ENCODE data around the gene DSC3. TPM values are rescaled to one million over a fixed set of nuclear protein-coding genes. Genes with fewer than 3 reads are reported as not detected.
"Not testable (repeated sequence)": the region's sequence is repeated elsewhere in the genome, so short reads cannot be mapped to it uniquely, and the experiment has no call there.

The DSC3 gene
- total and polyA plus RNA-seq, 2 experiments from 2014 or later = 13.9 to 39.7 TPM

- Histone ChIP-seq H4K20me1 (ENCODE audit: insufficient read depth, poor library complexity, severe bottlenecking) (no peaks in the 10 kb centered on the region), H3K4me1 (ENCODE audit: insufficient read depth) (peaks cover 7% of the 10 kb centered on the region), H3K4me2 (no peak overlapping the region), H2AFZ (no peak overlapping the region), H3K27me3 (no peaks in the 10 kb centered on the region), H3K9me2 (replicated peaks; ENCODE audit: insufficient read depth) (no peaks in the 10 kb centered on the region), H3K27ac (no peak overlapping the region), H3K4me3 (no peak overlapping the region), H3K79me2 (no peaks in the 10 kb centered on the region), H3K9me3 (ENCODE audit: low read depth) (no peaks in the 10 kb centered on the region), H3K36me3 (replicated peaks; ENCODE audit: insufficient read depth, low read depth) (no peaks in the 10 kb centered on the region)
- 88% methylated on average over 11 of the region's 11 CpGs for WGBS (ENCODE audit: low lambda C conversion rate, missing lambda C conversion rate)
- TF ChIP-seq EZH2 (IDR thresholded peaks at IDR 0.05; ENCODE audit: borderline replicate concordance) = no peak
- no peak for TF ChIP-seq CTCF (IDR thresholded peaks at IDR 0.05; ENCODE audit: poor library complexity)
- no peak for TF ChIP-seq EZH2phosphoT487 (IDR thresholded peaks at IDR 0.05; ENCODE audit: low read depth, severe bottlenecking, unreplicated experiment)
- no peak for DNase-seq (ENCODE audit: low spot score)
These were observed 60.1 kb downstream of the DSC3 start for GRCh38 chr18:30982285-30982992.

- H3K27me3 ChIP-seq = not testable (repeated sequence)
These were observed 64.5 kb downstream of the DSC3 start for GRCh38 chr18:30978091-30978490.

GRCh38 chr18:30971338-30971956 is 71.1 kb downstream of the DSC3 start:
- H3K27me3 ChIP-seq = no peaks in the 10 kb centered on the region
- peak; percentile 70 for DNase-seq (ENCODE audit: low spot score)
- no peak for TF ChIP-seq EZH2 (IDR thresholded peaks at IDR 0.05; ENCODE audit: borderline replicate concordance)
- peak; percentile 63 for TF ChIP-seq CTCF (IDR thresholded peaks at IDR 0.05; ENCODE audit: poor library complexity)
- TF ChIP-seq EZH2phosphoT487 (IDR thresholded peaks at IDR 0.05; ENCODE audit: low read depth, severe bottlenecking, unreplicated experiment) = no peak
- H3K27ac ChIP-seq = no peak overlapping the region
- H3K9me3 ChIP-seq (ENCODE audit: low read depth) = no peaks in the 10 kb centered on the region
- no peak overlapping the region for H3K4me2 ChIP-seq
- WGBS (ENCODE audit: low lambda C conversion rate, missing lambda C conversion rate) = 0% methylated on average over 1 of the region's 1 CpG
- H3K4me3 ChIP-seq = no peak overlapping the region
- no peaks in the 10 kb centered on the region for H3K9me2 ChIP-seq (replicated peaks; ENCODE audit: insufficient read depth)
- no peak overlapping the region for H2AFZ ChIP-seq
- H3K79me2 ChIP-seq = no peaks in the 10 kb centered on the region
- no peaks in the 10 kb centered on the region for H3K4me1 ChIP-seq (ENCODE audit: insufficient read depth)
- no peaks in the 10 kb centered on the region for H3K36me3 ChIP-seq (replicated peaks; ENCODE audit: insufficient read depth, low read depth)
- H4K20me1 ChIP-seq (ENCODE audit: insufficient read depth, poor library complexity, severe bottlenecking) = no peaks in the 10 kb centered on the region

More at GRCh38 chr18:30978091-30978490, 64.5 kb downstream of the DSC3 start:
- WGBS (ENCODE audit: low lambda C conversion rate, missing lambda C conversion rate) = 88% methylated on average over 4 of the region's 4 CpGs
- H3K9me2 ChIP-seq (replicated peaks; ENCODE audit: insufficient read depth); H2AFZ ChIP-seq; H3K4me1 ChIP-seq (ENCODE audit: insufficient read depth); H3K4me3 ChIP-seq; H3K4me2 ChIP-seq; DNase-seq (ENCODE audit: low spot score); H4K20me1 ChIP-seq (ENCODE audit: insufficient read depth, poor library complexity, severe bottlenecking); H3K79me2 ChIP-seq; H3K36me3 ChIP-seq (replicated peaks; ENCODE audit: insufficient read depth, low read depth); H3K9me3 ChIP-seq (ENCODE audit: low read depth); H3K27ac ChIP-seq: not testable (repeated sequence)

DNA sequence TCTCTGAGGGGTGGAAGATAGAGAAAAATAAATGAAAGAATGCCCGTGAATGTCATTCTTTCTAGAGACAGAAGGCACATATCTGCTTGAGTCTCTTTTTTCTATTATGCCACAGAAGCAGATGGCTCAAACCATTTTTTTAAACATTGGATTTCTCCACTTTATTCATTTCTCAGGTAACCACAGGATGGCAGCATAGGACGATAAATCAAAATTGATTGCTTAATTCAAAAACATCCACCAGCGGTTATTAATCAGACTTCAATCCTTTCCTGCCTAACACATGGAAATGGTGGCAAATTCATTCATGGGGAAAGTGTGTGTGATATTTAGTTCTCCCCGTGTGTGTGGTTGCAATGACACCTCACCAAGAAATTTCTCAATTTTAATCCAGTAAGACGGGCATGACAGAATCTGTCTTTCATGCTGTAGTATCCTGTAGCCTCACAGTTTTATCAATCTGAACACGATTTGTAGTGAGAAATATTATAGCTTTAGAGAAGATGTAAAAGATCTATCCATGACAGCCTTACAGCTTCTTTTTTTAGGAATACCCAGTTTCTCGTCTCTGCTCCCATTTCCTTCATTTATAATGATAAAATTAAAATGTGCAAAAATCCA is 72.2 kb downstream of the DSC3 start:
- H3K9me2 ChIP-seq (replicated peaks; ENCODE audit: insufficient read depth) = no peaks in the 10 kb centered on the region
- no peak overlapping the region for H2AFZ ChIP-seq
- no peak overlapping the region for H3K4me2 ChIP-seq
- no peak overlapping the region for H3K27ac ChIP-seq
- H4K20me1 ChIP-seq (ENCODE audit: insufficient read depth, poor library complexity, severe bottlenecking) = no peaks in the 10 kb centered on the region
- no peaks in the 10 kb centered on the region for H3K4me1 ChIP-seq (ENCODE audit: insufficient read depth)
- 40% methylated on average over 7 of the region's 7 CpGs for WGBS (ENCODE audit: low lambda C conversion rate, missing lambda C conversion rate)
- no peak for TF ChIP-seq EZH2phosphoT487 (IDR thresholded peaks at IDR 0.05; ENCODE audit: low read depth, severe bottlenecking, unreplicated experiment)
- TF ChIP-seq EZH2 (IDR thresholded peaks at IDR 0.05; ENCODE audit: borderline replicate concordance) = no peak
- peak; percentile 65 for TF ChIP-seq CTCF (IDR thresholded peaks at IDR 0.05; ENCODE audit: poor library complexity)
- H3K9me3 ChIP-seq (ENCODE audit: low read depth) = no peaks in the 10 kb centered on the region
- no peaks in the 10 kb centered on the region for H3K36me3 ChIP-seq (replicated peaks; ENCODE audit: insufficient read depth, low read depth)
- H3K79me2 ChIP-seq = no peaks in the 10 kb centered on the region
- DNase-seq (ENCODE audit: low spot score) = peak; percentile 54
- H3K27me3 ChIP-seq = no peaks in the 10 kb centered on the region
- no peak overlapping the region for H3K4me3 ChIP-seq

All from hepatocyte (in vitro differentiated cells).